Colonic mucosa (tissue), 4 donors: Measurements from ENCODE around the gene EDIL3. TPM values are rescaled to one million over a fixed set of nuclear protein-coding genes. Genes with fewer than 3 reads are reported as not detected.

Experiments used
- DNase-seq: peaks from one replicate; pipeline ENCODE4 v3.0.0-alpha.2; 2020
- H3K27ac ChIP-seq: fragments of 200-600 bp; one replicate; pipeline ENCODE4 v1.8.0; 2021
- H3K27me3 ChIP-seq: fragments of 200-600 bp; one replicate; pipeline ENCODE4 v1.8.0; 2021
- H3K36me3 ChIP-seq: fragments of 200-600 bp; one replicate; pipeline ENCODE4 v1.8.0; 2021
- H3K4me1 ChIP-seq: fragments of 200-600 bp; one replicate; pipeline ENCODE4 v1.8.0; 2021; ENCODE audit warnings: mild to moderate bottlenecking
- H3K4me3 ChIP-seq: fragments of 200-600 bp; one replicate; pipeline ENCODE4 v1.8.0; 2021
- H3K9ac ChIP-seq, 2 donors: one replicate each; pipeline ENCODE4 v1.7.0; 2013; ENCODE audit warnings: control low read depth in 2 of 2, low read depth in 2 of 2, low read length in 2 of 2
- H3K9me3 ChIP-seq: fragments of 200-600 bp; one replicate; pipeline ENCODE4 v1.8.0; 2021
- intact Hi-C: fragments of 100-400 bp; cut with DNase I; formaldehyde crosslinking; loops from one replicate; pipeline ENCODE4 v1.14.1; 2022
- total RNA-seq, 2 donors: library from RNA; stranded (reverse); fragmentation: NEBNext Ultra II Directional in 1 of 2; extraction: Animal tissue kit (Norgen Biotek cat#: 25700) in 1 of 2; gene quantifications; one replicate each; pipeline ENCODE4 v1.2.1, GENCODE V29; 2021
- TF ChIP-seq, protein P1 (sequence below): fragments of 200-600 bp; IDR thresholded peaks from one replicate; pipeline ENCODE4 v1.8.0; 2022; ENCODE audit warnings: antibody characterized with exemption, mild to moderate bottlenecking
- donor health status: healthy.
- donor health status: DM: no; HTN: no; CAD: no.
- donor health status: DM: no; HTN: no; CAD: no.

The EDIL3 gene
- total RNA-seq, 2 donors from 2014 or later, result 23.6 to 27.5 TPM

DNA sequence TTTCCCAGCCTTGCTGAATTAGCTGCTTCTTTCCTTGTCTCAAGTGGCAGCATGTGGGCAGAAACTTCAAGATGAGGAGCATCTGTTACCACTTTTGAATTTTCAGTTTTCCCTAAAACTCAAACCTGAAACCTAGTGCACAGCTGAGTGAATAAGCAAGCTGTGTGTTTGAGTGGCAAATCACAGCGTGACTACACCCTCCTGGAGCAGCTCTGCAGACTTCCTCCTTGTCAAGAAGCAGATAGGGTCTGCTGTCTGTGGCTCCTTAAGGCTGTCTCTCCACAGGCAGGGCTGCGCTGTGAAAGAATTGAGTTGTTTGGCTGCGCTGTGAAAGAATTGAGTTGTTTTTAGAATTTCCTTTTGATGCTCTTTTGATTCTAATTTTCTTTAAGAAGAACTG lies 484.4 kb downstream of the EDIL3 start:
- intact Hi-C loops, result no loop called here
- no peaks in the 10 kb centered on the region for H3K36me3 ChIP-seq
- no peak overlapping the region for H3K4me3 ChIP-seq
- no peak for DNase-seq
- H3K4me1 ChIP-seq, result no peaks in the 10 kb centered on the region
- H3K27me3 ChIP-seq, result no peaks in the 10 kb centered on the region
- no peak overlapping the region for H3K9ac ChIP-seq
- H3K27ac ChIP-seq, result no peak overlapping the region
- H3K9me3 ChIP-seq, result no peaks in the 10 kb centered on the region
- TF ChIP-seq, protein P1, sequence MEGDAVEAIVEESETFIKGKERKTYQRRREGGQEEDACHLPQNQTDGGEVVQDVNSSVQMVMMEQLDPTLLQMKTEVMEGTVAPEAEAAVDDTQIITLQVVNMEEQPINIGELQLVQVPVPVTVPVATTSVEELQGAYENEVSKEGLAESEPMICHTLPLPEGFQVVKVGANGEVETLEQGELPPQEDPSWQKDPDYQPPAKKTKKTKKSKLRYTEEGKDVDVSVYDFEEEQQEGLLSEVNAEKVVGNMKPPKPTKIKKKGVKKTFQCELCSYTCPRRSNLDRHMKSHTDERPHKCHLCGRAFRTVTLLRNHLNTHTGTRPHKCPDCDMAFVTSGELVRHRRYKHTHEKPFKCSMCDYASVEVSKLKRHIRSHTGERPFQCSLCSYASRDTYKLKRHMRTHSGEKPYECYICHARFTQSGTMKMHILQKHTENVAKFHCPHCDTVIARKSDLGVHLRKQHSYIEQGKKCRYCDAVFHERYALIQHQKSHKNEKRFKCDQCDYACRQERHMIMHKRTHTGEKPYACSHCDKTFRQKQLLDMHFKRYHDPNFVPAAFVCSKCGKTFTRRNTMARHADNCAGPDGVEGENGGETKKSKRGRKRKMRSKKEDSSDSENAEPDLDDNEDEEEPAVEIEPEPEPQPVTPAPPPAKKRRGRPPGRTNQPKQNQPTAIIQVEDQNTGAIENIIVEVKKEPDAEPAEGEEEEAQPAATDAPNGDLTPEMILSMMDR, result no peak

DNA sequence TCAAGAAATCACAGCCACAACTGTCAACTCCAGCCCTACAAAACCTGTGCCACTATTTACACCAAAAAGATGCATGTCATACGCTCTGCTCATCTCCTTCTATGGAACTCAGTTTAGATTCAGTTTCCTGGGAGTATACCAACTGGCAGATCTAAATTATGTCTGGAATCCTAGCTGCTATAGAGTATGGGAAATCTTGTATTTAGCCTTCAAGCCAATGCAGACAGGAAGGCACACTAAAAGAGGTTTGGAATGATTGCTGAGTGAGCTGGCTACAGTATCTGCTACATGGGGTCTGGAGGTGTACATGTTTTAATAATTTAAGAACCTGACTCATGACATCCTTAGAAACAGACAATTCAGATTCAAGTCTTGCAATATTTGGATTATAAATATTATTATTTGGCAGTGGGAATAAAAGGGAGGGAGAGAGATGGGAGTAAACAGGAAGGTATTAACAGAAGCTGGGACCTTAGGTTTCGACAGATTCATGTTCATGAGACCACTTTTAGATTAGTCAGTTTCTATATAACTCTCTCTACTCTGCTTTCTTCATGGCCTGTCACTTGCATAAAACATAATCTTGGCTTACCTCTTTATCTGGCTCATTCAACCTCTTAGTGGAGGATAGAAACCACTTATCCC lies 485.2 kb downstream of the EDIL3 start:
- Histone ChIP-seq H3K9ac (no peak overlapping the region), H3K9me3 (no peaks in the 10 kb centered on the region), H3K27me3 (no peaks in the 10 kb centered on the region), H3K4me3 (no peak overlapping the region), H3K36me3 (no peaks in the 10 kb centered on the region), H3K27ac (no peak overlapping the region), H3K4me1 (no peaks in the 10 kb centered on the region)
- intact Hi-C loops, result no loop called here
- no peak for DNase-seq
- TF ChIP-seq, protein P1, result no peak

DNA sequence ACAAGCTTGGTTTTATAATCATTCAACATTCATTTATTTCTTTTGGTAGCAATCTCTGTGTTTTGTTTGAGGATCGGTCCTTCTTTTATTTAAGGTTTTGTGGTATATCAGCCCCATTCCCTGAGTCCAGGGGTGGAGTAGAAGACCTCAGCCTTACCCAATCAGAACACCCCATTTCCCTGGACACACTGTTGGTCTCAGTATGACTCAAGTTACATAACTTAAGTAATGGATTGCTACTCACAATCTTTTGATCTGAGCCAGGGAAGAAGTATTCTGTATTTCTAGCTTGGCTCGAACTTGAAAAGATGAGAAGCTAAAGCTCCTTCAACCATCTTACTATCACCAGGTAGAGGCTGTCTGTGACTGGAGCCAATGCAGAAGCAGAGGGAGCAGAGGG lies 488.8 kb downstream of the EDIL3 start:
- Histone ChIP-seq H3K4me3 (no peak overlapping the region), H3K4me1 (no peaks in the 10 kb centered on the region), H3K9me3 (no peaks in the 10 kb centered on the region), H3K27me3 (no peaks in the 10 kb centered on the region), H3K27ac (no peak overlapping the region), H3K9ac (no peak overlapping the region), H3K36me3 (no peaks in the 10 kb centered on the region)
- TF ChIP-seq, protein P1, result no peak
- no peak for DNase-seq
- intact Hi-C loops, result no loop called here

DNA sequence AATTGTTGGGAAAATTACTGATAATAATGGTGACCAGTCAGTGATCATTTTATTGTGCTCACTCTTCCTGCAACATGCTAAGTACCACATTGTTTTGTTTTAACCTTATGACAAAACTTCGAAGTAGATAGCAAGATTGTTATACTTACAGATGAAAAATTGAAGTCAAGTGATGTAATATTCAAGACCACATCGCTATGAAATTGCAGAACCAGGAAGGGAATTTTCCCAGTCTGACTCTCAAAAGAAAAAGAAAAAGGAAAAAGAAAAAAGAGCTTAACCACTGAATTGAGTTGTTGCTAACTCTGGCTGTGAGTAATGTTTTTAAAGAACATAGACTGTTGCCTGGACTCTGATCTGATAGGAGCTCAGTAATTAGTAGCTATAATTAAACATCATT lies 493.4 kb downstream of the EDIL3 start:
- DNase-seq, result no peak
- Histone ChIP-seq H3K27me3 (no peaks in the 10 kb centered on the region), H3K9me3 (no peaks in the 10 kb centered on the region), H3K36me3 (no peaks in the 10 kb centered on the region), H3K4me1 (no peaks in the 10 kb centered on the region), H3K4me3 (no peak overlapping the region), H3K27ac (no peak overlapping the region), H3K9ac (no peak overlapping the region)
- TF ChIP-seq, protein P1, result no peak
- intact Hi-C loops, result no loop called here
